NCI-H774 (cell line): ENCODE results near the gene FARP1.

Experiments
- DNase-seq: peaks from one replicate; lab custom pipeline; 2025; lab: John Stamatoyannopoulos, UW

FARP1 gene

GRCh38 chr13:98141091-98141490, 1.8 kb upstream of the FARP1 start:
- no peak for DNase-seq

DNA sequence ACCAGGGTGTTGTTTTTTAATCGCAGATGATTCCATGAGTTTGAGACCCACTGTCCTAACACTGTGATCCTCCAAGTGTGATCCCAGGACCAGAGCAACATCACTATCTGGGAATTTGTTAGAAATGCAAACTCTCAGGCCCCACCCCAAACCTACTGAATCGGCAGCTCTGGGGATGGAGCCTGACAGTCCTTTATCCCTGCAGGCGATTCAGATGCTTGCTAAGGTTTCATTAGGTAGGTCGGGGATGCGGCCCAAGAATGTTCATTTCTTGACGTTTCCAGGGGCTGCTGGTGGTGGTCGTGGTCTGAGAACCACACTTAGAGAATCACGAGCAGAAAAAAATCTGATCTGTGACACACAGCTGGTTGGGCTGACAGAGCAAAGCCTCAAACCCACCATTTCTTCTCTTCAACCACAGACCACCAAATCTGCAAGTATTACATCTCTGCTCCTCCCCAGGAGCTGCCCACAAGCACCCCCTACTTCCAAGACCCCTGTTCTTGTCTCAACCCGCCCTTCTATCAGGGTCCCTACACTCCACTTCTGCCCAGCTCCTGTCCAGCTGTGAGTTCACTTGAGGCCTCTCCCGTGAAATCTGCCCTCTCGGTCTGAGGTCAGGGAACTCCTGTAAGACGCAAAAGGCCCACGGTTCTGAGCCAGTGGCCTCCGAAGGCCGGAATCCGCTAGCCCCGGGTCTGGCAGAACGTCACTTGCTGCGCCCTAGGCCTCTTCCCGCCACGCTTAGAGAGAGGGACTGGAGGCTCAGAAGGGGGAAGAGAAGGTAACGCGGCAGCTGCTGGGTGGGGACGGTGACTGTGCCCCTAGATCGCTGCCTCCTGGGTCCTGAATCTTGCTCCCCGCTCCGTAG, 1.1 kb upstream of the FARP1 start:
- DNase-seq = no peak

DNA sequence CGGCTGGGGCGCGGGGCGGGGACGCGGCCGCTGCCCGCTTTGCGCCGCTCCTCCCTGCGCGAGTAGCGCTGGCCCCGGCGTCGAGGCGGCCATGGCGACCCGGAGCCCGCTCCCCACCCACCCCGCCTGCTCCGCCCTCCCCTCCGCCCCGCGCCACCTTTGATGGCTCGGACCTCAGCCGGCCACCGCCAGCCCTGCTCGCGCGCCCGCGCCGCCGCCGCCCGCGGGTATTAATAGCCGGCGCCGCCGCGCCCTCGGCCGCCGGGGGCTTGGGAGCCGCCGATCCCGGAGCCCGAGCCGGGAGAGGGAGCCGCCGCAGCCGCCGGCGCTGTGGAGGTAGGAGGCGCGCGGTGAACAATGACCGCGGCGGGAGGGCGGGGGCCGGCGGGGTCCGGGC, 261 bp downstream of the FARP1 start:
- DNase-seq = no peak

- no peak for DNase-seq
Observed at GRCh38 chr13:98143601-98144026, 720 bp downstream of the FARP1 start.

GRCh38 chr13:98144027-98144741, 1.3 kb downstream of the FARP1 start:
- no peak for DNase-seq

DNA sequence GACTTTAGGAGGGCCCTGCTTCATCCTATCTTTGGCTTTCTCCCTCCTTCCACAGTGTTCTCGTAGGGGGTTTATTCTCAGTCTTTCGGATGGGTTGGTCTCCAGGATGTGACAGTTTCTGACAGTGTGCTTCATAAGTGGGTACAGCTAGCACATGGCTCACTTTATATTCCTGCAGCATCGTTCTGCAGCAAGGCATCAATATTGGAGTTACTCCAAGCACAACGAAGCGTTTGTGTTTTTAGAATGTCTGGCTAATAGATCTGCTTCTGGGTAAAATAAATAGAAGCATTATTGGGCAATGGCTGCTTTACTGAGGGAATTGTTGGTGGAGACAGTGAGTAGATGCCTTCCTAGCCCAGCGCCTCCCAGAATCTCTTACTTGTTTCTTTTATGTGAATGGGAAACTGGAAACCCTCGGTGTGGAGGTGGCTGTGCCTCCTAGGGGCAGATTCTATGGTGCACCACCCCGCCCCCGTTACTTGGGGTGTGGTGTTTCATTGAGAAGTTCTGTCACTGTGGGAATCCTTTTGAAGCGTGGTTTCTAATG, 2.0 kb downstream of the FARP1 start:
- DNase-seq = no peak

GRCh38 chr13:98147521-98147920, 4.6 kb downstream of the FARP1 start:
- no peak for DNase-seq

DNA sequence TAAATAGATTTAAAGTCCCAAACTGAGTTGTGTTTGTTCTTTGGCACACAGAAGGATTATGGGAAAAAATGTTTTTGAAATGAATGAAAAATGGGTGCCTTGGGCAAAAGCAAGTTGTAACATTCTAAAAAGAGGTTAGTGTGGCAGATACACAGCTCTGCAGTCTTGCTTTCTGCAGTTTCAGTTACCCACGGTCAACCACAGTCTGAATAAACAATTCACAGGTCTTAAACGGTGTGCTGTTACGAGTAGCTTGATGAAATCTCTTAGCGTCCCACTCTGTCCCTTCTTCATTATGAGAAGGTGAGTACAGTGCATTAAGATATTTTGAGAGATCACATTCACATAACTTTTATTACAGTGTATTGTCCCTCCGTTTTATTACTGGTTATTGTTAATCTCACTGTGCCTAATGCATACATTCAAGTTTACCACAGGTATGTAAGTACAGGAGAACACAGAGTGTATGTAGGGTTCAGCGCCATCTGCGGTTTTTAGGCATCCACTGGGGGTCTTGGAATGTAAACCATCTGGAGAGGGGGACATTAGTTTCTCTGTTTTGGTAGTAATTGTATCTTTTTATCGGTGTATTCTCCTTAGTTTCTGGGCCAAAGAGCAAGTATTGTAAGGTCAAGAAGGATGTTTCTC, 8.1 kb downstream of the FARP1 start:
- no peak for DNase-seq

DNA sequence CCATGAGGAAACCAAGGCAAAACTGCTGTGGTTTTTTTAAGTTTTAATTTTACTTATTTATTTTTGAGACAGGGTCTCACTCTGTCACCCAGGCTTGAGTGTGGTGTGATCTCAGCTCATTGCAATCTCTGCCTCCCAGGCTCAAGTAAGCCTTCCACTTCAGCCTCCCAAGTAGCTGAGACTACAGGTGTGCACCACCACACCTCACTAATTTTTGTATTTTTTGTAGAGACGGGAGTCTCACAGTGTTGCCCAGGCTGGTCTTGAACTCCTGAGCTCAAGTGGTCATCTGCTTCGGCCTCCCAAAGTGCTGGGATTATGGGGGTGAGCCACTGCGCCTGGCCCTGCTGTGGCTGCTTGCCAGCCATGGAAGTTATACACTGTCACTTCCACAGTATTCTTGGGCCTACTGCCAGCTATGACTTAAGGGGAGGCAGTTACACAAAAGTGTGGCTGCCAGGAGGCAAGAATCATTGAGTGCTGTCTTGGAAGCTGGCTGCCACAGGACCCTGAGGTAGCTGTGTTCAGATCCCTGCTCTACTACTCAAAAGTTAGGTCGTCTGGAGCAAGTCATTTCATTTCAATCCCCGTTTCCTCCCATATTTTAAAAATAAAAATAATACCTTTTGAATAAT, 12.7 kb downstream of the FARP1 start:
- no peak for DNase-seq

DNA sequence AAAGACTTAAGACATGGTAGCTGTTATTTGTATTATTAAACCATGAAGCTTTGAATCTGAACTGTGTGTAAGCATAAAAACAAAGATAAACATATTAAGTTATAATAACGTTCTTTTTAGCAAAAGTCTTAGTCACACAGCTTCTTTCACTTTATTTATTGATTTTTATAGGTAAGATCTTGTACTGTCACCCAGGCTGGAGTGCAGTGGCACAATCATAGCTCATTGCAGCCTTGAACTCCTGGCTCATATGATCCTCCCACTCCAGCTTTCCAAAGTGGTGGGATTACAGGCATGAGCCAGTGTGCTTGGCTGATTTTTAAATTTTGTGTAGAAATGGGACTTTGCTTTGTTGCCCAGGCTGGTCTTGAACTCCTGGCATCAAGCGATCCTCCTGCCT, 13.4 kb downstream of the FARP1 start:
- DNase-seq = no peak

GRCh38 chr13:98157188-98157587, 14.3 kb downstream of the FARP1 start:
- no peak for DNase-seq

DNA sequence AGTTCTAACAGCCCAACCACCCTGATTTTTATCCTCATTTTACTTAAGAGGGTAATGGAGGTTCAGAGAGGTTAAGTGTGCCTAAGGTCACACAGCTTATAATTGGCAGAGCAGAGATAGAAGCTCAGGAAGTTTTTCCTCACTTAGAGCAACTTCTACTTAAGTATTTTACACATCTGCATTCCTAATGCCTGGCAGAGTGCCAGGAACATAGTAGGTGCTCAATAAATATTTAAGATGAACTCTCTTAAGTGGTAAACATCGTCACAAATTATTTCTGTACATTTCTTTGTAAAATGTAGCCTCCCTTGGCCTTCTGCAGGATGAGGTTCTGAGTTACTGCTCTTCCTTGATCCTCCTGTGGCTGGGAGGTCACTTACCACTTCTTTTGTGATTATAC, 14.7 kb downstream of the FARP1 start:
- no peak for DNase-seq

DNA sequence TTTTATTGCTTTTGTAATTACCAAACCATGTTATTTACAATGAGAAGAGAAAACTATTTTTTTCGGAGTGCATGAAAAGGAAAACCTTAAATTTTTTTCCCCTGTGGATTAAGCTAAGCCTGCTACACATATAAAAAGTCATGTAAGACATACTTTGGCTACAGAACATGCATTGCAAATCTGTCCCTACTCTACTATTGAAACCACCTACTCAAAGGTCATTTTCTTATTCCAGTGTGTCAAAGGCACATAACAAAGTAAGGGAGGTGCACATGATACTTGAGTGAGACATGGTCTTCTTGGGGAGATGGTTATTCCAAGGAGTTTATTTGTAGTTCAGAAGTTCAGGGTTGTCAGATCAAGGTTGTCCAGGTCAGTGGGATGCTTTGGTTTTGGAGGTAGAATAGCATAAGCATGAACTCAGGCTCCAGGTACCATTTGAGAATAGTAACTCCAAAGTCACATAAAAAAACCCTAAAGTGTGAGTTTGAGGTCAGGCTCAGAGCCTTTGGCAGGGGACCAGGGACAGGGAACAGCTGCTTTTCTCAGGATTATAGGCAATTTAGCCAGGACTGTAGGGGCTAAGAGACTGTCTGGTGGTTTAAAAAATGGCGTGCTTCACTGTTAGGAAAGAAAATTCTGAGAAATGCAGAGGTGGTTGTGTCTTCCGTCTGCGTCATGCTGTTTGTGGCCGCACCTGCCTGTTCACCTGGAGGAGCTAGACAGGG, 15.4 kb downstream of the FARP1 start:
- no peak for DNase-seq

GRCh38 chr13:98162935-98163334, 20.0 kb downstream of the FARP1 start:
- DNase-seq = no peak

GRCh38 chr13:98169331-98169730, 26.4 kb downstream of the FARP1 start:
- no peak for DNase-seq

GRCh38 chr13:98171900-98172589, 29.2 kb downstream of the FARP1 start:
- no peak for DNase-seq

DNA sequence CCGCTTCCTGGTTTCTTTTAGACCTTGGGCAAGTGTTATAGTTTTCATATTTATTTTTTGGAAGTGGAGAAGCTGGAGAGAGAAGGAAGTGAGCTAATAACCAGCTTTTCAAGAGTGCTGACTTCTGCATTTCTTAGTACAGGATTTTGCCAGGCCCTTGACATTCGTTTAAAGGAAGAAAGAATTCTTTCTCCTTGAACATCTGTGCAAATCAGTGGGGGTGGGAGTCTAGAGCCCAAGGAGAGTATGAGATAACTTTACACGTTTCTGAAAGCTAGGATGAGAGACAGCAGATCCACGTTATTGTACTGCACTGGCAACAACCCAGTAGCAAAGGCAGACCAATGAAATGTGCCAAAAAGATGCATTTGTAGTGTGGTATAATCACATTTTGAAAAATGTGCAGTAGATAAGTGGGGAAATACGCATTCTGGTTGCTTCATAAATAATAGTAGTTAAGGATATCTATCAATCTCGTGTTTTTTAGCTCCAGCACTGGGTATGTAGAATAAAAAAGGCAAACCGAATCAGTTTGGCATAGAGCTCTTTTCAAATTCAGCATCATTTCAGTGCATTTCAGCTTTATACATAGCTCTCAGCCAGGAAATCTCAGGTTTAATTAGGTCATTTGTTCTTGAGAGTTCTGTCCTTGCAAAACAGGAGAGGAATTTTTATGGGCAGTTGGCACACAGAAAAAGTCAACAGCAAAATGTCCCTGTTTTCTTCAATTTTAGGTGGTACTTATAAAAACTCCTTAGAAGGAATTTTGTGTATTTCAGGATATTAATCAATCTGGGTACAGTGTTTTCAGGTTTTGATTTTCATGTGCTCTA, 29.9 kb downstream of the FARP1 start:
- no peak for DNase-seq

DNA sequence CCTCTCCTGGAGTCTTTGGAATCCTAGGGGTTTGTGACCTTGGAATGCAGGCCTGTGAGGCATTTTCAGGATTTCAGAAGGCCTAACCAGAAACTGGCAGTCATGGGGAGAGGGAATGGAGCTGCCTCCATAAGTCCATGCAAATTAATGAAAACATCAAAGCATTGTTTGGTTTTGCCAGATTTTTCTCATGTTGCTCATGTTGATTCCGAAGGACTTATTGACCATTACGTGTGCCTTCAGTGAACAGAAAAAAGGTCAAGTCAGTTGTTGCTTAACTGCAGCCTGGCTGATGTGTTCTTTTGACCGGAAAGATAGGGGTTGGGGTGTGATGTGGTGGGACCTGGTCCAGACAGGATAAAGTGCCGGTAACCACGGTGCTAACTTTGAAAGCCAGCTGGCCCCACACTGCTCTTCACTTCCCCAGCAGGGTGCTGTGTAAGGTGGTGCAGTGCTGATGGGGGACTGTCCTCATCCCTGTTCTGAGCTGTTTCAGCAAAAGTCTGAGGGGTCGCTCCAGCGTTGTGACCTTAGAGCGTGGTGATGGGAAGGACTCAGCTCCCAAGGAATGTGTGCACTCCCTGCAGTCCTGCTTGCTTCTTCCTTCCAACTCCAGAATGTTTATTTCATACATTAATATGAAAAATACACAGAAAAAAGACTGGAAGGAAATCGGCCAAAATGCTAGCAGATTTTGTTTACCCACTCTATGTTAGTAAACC, 30.7 kb downstream of the FARP1 start:
- DNase-seq = no peak

- no peak for DNase-seq
Observed at GRCh38 chr13:98174307-98174706, 31.4 kb downstream of the FARP1 start.
